ENCODE data around the gene SCN9A. TPM values are rescaled to one million over a fixed set of nuclear protein-coding genes. Genes with fewer than 3 reads are reported as not detected.

SCN9A gene
- total RNA-seq, 1 donor from 2014 or later = 5.5 TPM

- intact Hi-C loops (cut with DNase I) = no loop called here
- no peaks in the 10 kb centered on the region for H3K27me3 ChIP-seq
- peak; percentile 9 to 53 (median 29) for TF ChIP-seq CTCF (IDR thresholded peaks at IDR 0.05)
- H3K9me3 ChIP-seq = no peaks in the 10 kb centered on the region
- DNase-seq (ENCODE audit: low spot score in 2 of 2) = no peak
- no peak overlapping the region for H3K4me3 ChIP-seq
- H3K4me1 ChIP-seq = no peaks in the 10 kb centered on the region
- H3K27ac ChIP-seq = no peak overlapping the region
- no peaks in the 10 kb centered on the region for H3K36me3 ChIP-seq
Measured at GRCh38 chr2:166384774-166385173, 9.0 kb upstream of the SCN9A start.

- Histone ChIP-seq H3K4me3 (no peak overlapping the region), H3K27ac (no peak overlapping the region), H3K9me3 (no peaks in the 10 kb centered on the region), H3K27me3 (no peaks in the 10 kb centered on the region), H3K4me1 (no peaks in the 10 kb centered on the region), H3K36me3 (no peaks in the 10 kb centered on the region)
- TF ChIP-seq CTCF (IDR thresholded peaks at IDR 0.05) = no peak
- DNase-seq (ENCODE audit: low spot score in 2 of 2) = no peak
- intact Hi-C loops (cut with DNase I) = no loop called here
Measured at GRCh38 chr2:166382448-166382847, 6.7 kb upstream of the SCN9A start.

- H3K4me1 ChIP-seq = no peaks in the 10 kb centered on the region
- intact Hi-C loops (cut with DNase I) = no loop called here
- H3K27ac ChIP-seq = no peak overlapping the region
- no peak for DNase-seq (ENCODE audit: low spot score in 2 of 2)
- TF ChIP-seq CTCF (IDR thresholded peaks at IDR 0.05) = no peak
- H3K9me3 ChIP-seq = no peaks in the 10 kb centered on the region
- H3K27me3 ChIP-seq = no peaks in the 10 kb centered on the region
- no peak overlapping the region for H3K4me3 ChIP-seq
- no peaks in the 10 kb centered on the region for H3K36me3 ChIP-seq
Measured at GRCh38 chr2:166380615-166381014, 4.9 kb upstream of the SCN9A start.

- peak overlapping the region; percentile 65 to 70 for H3K4me3 ChIP-seq
- peaks cover 0 to 4% of the 10 kb centered on the region in 2 donors for H3K4me1 ChIP-seq
- DNase-seq (ENCODE audit: low spot score in 2 of 2) = no peak
- intact Hi-C loops (cut with DNase I) = loop anchor here (5.0 kb wide), 1 partner anchor 420 kb away; no protein-coding TSS in a partner anchor
- H3K27ac ChIP-seq = peak overlapping the region in 1 of 2 donors; percentile 51
- no peaks in the 10 kb centered on the region for H3K9me3 ChIP-seq
- H3K27me3 ChIP-seq = no peaks in the 10 kb centered on the region
- H3K36me3 ChIP-seq = no peaks in the 10 kb centered on the region
- no peak for TF ChIP-seq CTCF (IDR thresholded peaks at IDR 0.05)
Measured at GRCh38 chr2:166376873-166377272, 1.1 kb upstream of the SCN9A start.

GRCh38 chr2:166376488-166376828, 714 bp upstream of the SCN9A start:
- intact Hi-C loops (cut with DNase I) = loop anchor here (5.0 kb wide), 1 partner anchor 419 kb away; no protein-coding TSS in a partner anchor
- Histone ChIP-seq H3K9me3 (no peaks in the 10 kb centered on the region), H3K4me3 (peak overlapping the region; percentile 65 to 70), H3K36me3 (no peaks in the 10 kb centered on the region), H3K4me1 (peaks cover 0 to 4% of the 10 kb centered on the region in 2 donors), H3K27me3 (no peaks in the 10 kb centered on the region), H3K27ac (peak overlapping the region; percentile 51 to 54)
- TF ChIP-seq CTCF (IDR thresholded peaks at IDR 0.05) = no peak
- DNase-seq (ENCODE audit: low spot score in 2 of 2) = no peak

- H3K36me3 ChIP-seq = no peaks in the 10 kb centered on the region
- peak overlapping the region in 1 of 2 donors; percentile 54 for H3K27ac ChIP-seq
- peaks cover 0 to 4% of the 10 kb centered on the region in 2 donors for H3K4me1 ChIP-seq
- H3K27me3 ChIP-seq = no peaks in the 10 kb centered on the region
- H3K4me3 ChIP-seq = peak overlapping the region; percentile 65 to 70
- no peak for DNase-seq (ENCODE audit: low spot score in 2 of 2)
- intact Hi-C loops (cut with DNase I) = loop anchor here (5.0 kb wide), 1 partner anchor 418 kb away; no protein-coding TSS in a partner anchor
- TF ChIP-seq CTCF (IDR thresholded peaks at IDR 0.05) = no peak
- H3K9me3 ChIP-seq = no peaks in the 10 kb centered on the region
Measured at GRCh38 chr2:166375195-166375735, 479 bp downstream of the SCN9A start.

Measured in ascending aorta (tissue), 2 donors.